SK-N-SH (cell line): ENCODE results near the gene SLC25A21. TPM values are rescaled to one million over a fixed set of nuclear protein-coding genes. Genes with fewer than 3 reads are reported as not detected.

Source experiments
- CTCF ChIA-PET: fragments of 300-600, 350-600 bp; formaldehyde crosslinking; extraction: SDS; loops from one replicate; lab custom pipeline; 2021; lab: Yijun Ruan, JAX
- POLR2A ChIA-PET: fragments of 350-600 bp; sonication (Branson Sonifier 250); formaldehyde crosslinking; extraction: SDS; loops from one replicate; lab custom pipeline; 2020; ENCODE audit warnings: antibody characterized with exemption, inconsistent platforms; lab: Yijun Ruan, JAX
- DNase-seq: peaks from one replicate; pipeline ENCODE4 v3.0.0; 2012
- H2AFZ ChIP-seq: fragments of 200-600 bp; sonication (generic); 2 replicates; pipeline ENCODE4 v1.8.1; 2016; ENCODE audit warnings: antibody characterized with exemption, mild to moderate bottlenecking, low read depth
- H3F3A ChIP-seq: fragments of 200-600 bp; sonication (generic); replicated peaks from 2 replicates; pipeline ENCODE3; 2016; ENCODE audit warnings: antibody characterized with exemption, mild to moderate bottlenecking; ENCODE audit not compliant: insufficient read depth
- H3K27ac ChIP-seq, 2 experiments: fragments of 200-500 bp in 1 of 2; fragments of 200-600 bp in 1 of 2; sonication (Bioruptor generic) in 1 of 2; sonication (generic), shearing (Covaris generic) in 1 of 2; 2 replicates each; pipeline versions ENCODE4 v1.5.1 to v1.6.1; 2014 to 2016; ENCODE audit warnings: low read depth in 2 of 2, inconsistent platforms in 1 of 2, low read length in 1 of 2, mild to moderate bottlenecking in 1 of 2, mixed read lengths in 1 of 2
- H3K27me3 ChIP-seq: fragments of 200-600 bp; sonication (generic), shearing (Covaris generic); 2 replicates; pipeline ENCODE4 v1.6.1; 2016; ENCODE audit warnings: mixed run types; ENCODE audit not compliant: insufficient read depth
- H3K36me3 ChIP-seq, 2 experiments: fragments of 200-500 bp in 1 of 2; fragments of 200-600 bp in 1 of 2; sonication (Bioruptor generic) in 1 of 2; sonication (generic) in 1 of 2; replicated peaks in 1 of 2; 2 replicates each; pipeline versions ENCODE3 to v1.5.1; 2014 to 2016; ENCODE audit warnings: low read length in 1 of 2, mild to moderate bottlenecking in 1 of 2; ENCODE audit not compliant: insufficient read depth in 2 of 2, control insufficient read depth in 1 of 2
- H3K4me1 ChIP-seq, 2 experiments: fragments of 200-500 bp in 1 of 2; fragments of 200-600 bp in 1 of 2; sonication (Bioruptor generic) in 1 of 2; sonication (generic), shearing (Covaris generic) in 1 of 2; 2 replicates each; pipeline versions ENCODE4 v1.5.1 to v1.6.1; 2014 to 2016; ENCODE audit warnings: low read depth in 1 of 2, low read length in 1 of 2, mixed run types in 1 of 2; ENCODE audit not compliant: insufficient read depth in 2 of 2, control insufficient read depth in 1 of 2
- H3K4me2 ChIP-seq: fragments of 200-600 bp; sonication (generic), shearing (Covaris generic); 2 replicates; pipeline ENCODE4 v1.6.1; 2017; ENCODE audit warnings: mixed run types
- H3K4me3 ChIP-seq, 2 experiments: fragments of 200-500 bp in 1 of 2; fragments of 200-600 bp in 1 of 2; sonication (Bioruptor generic) in 1 of 2; sonication (generic), shearing (Covaris generic) in 1 of 2; 2 replicates each; pipeline versions ENCODE4 v1.5.1 to v1.8.1; 2014 to 2016; ENCODE audit warnings: low read depth in 2 of 2, inconsistent platforms in 1 of 2, low read length in 1 of 2, mild to moderate bottlenecking in 1 of 2, mixed read lengths in 1 of 2, moderate library complexity in 1 of 2
- H3K79me2 ChIP-seq: fragments of 200-600 bp; sonication (generic); 2 replicates; pipeline ENCODE4 v1.8.1; 2017; ENCODE audit warnings: mild to moderate bottlenecking; ENCODE audit not compliant: insufficient read depth
- H3K9ac ChIP-seq: fragments of 200-600 bp; sonication (generic); 2 replicates; pipeline ENCODE4 v1.6.1; 2017; ENCODE audit warnings: mixed run types
- H3K9me2 ChIP-seq: fragments of 200-600 bp; sonication (generic); 2 replicates; pipeline ENCODE4 v1.6.1; 2017; ENCODE audit warnings: mixed run types
- H3K9me3 ChIP-seq: fragments of 200-600 bp; sonication (generic); 2 replicates; pipeline ENCODE4 v1.6.1; 2017; ENCODE audit warnings: mixed run types, mild to moderate bottlenecking, moderate library complexity
- H4K20me1 ChIP-seq: fragments of 200-600 bp; sonication (generic); 2 replicates; pipeline ENCODE4 v1.6.1; 2017; ENCODE audit warnings: mild to moderate bottlenecking, mixed run types; ENCODE audit not compliant: insufficient read depth
- CTCF ChIP-seq: fragments of 200-600 bp; sonication (generic); IDR thresholded peaks from 2 replicates; pipeline ENCODE4 v1.6.1; 2017; ENCODE audit warnings: antibody characterized with exemption, mild to moderate bottlenecking, moderate library complexity
- GATA2 ChIP-seq: sonication (generic); formaldehyde crosslinking; IDR thresholded peaks from 2 replicates; pipeline ENCODE4 v1.5.0; 2020; ENCODE audit warnings: mild to moderate bottlenecking, missing genetic modification reagents
- POLR2AphosphoS5 ChIP-seq: IDR thresholded peaks from 2 replicates; pipeline ENCODE4 v1.6.1; 2012; ENCODE audit warnings: low read depth, low read length
- RAD21 ChIP-seq: IDR thresholded peaks from 2 replicates; pipeline ENCODE4 v1.6.1; 2012; ENCODE audit warnings: mild to moderate bottlenecking, low read length
- REST ChIP-seq: IDR thresholded peaks from 2 replicates; pipeline ENCODE4 v1.6.1; 2012; ENCODE audit warnings: mild to moderate bottlenecking, low read depth, low read length, moderate library complexity
- RXRA ChIP-seq: IDR thresholded peaks from 2 replicates; pipeline ENCODE4 v1.4.0; 2012; ENCODE audit warnings: low read depth, mild to moderate bottlenecking, borderline replicate concordance
- SIN3A ChIP-seq: IDR thresholded peaks from 2 replicates; pipeline ENCODE4 v1.6.1; 2012; ENCODE audit warnings: low read depth, mild to moderate bottlenecking, low read length, moderate library complexity, borderline replicate concordance
- SMC3 ChIP-seq: IDR thresholded peaks from 2 replicates; pipeline ENCODE4 v1.6.1; 2012; ENCODE audit warnings: low read depth, low read length, improper control_type of control experiment
- TAF1 ChIP-seq: IDR thresholded peaks from 2 replicates; pipeline ENCODE4 v1.6.1; 2012; ENCODE audit warnings: low read depth, mild to moderate bottlenecking, low read length, moderate library complexity, borderline replicate concordance
- TCF12 ChIP-seq: IDR thresholded peaks from 2 replicates; pipeline ENCODE4 v1.4.0; 2012
- YY1 ChIP-seq: IDR thresholded peaks from 2 replicates; pipeline ENCODE4 v1.4.0; 2012; ENCODE audit warnings: low read depth, mild to moderate bottlenecking
- WGBS: methylation state at CpG from one replicate; pipeline ENCODE4 v1.1.6; 2017; ENCODE audit warnings: low lambda C conversion rate; 5-methylcytosine and 5-hydroxymethylcytosine counted together
- polyA plus RNA-seq, 3 experiments: library from polyadenylated mRNA; depleted of rRNA; stranded (reverse); fragments of >200 nt; gene quantifications; 2 replicates each; pipeline ENCODE4 v1.2.3, GENCODE V29; 2012

SLC25A21 gene
- polyA plus RNA-seq, 1 of the 3 experiments (the other 2 are of a cell fraction), result not detected

- H3K9me3 ChIP-seq, result no peaks in the 10 kb centered on the region
- H2AFZ ChIP-seq, result no peak overlapping the region
- H3K36me3 ChIP-seq, result no peaks in the 10 kb centered on the region
- 6% methylated on average over 12 of the region's 12 CpGs for WGBS
- peak overlapping the region in 1 of 2 experiments; percentile 43; a peak in 1 of 4 replicates for H3K4me3 ChIP-seq
- H3K9me2 ChIP-seq, result no peaks in the 10 kb centered on the region
- H3K79me2 ChIP-seq, result no peaks in the 10 kb centered on the region
- no peak overlapping the region for H3K4me2 ChIP-seq
- no peaks in the 10 kb centered on the region for H3F3A ChIP-seq
- H3K9ac ChIP-seq, result no peak overlapping the region
- no peaks in the 10 kb centered on the region for H3K4me1 ChIP-seq
- ChIA-PET CTCF (interaction anchor here (0.6 to 2.2 kb wide), 12 partner anchors 9 to 1062 kb away, joined by 3 to 11 read pairs (median 4); no protein-coding TSS in a partner anchor), POLR2A (no interaction called here)
- H4K20me1 ChIP-seq, result no peaks in the 10 kb centered on the region
- TF ChIP-seq SIN3A (no peak), CTCF (peak; percentile 69), GATA2 (no peak), RAD21 (peak; percentile 62), SMC3 (peak; percentile 19; the same call in 1 of the 2 replicates), POLR2AphosphoS5 (no peak), YY1 (no peak), RXRA (no peak)
- no peak overlapping the region for H3K27ac ChIP-seq
- H3K27me3 ChIP-seq, result no peaks in the 10 kb centered on the region; the same call in 1 of the 2 replicates
- DNase-seq, result peak; percentile 2
These were observed 230.5 kb downstream of the SLC25A21 start for GRCh38 chr14:36941783-36942521.

- H3K4me3 ChIP-seq, result no peak overlapping the region
- WGBS, result 17% methylated on average over 4 of the region's 4 CpGs
- no peak overlapping the region for H3K4me2 ChIP-seq
- no peaks in the 10 kb centered on the region; the same call in 1 of the 2 replicates for H3K27me3 ChIP-seq
- TF ChIP-seq TAF1, result no peak
- no peak for TF ChIP-seq TCF12
- TF ChIP-seq REST, result no peak
- no peak for DNase-seq
- H2AFZ ChIP-seq, result no peak overlapping the region
- no peaks in the 10 kb centered on the region for H3K79me2 ChIP-seq
- no peaks in the 10 kb centered on the region for H3K4me1 ChIP-seq
- no peaks in the 10 kb centered on the region for H3K9me2 ChIP-seq
- H4K20me1 ChIP-seq, result no peaks in the 10 kb centered on the region
- H3K9me3 ChIP-seq, result no peaks in the 10 kb centered on the region
- POLR2A ChIA-PET, result no interaction called here
- no peaks in the 10 kb centered on the region for H3F3A ChIP-seq
- no peak overlapping the region for H3K27ac ChIP-seq
- CTCF ChIA-PET, result no interaction called here
- H3K9ac ChIP-seq, result no peak overlapping the region
- no peaks in the 10 kb centered on the region for H3K36me3 ChIP-seq
These were observed 231.9 kb downstream of the SLC25A21 start for GRCh38 chr14:36940476-36940875.
